Mammary epithelial cell (primary cell): ENCODE results near the gene SERHL2.

Experiments
- EZH2 ChIP-seq: IDR thresholded peaks from 2 replicates; pipeline ENCODE4 v1.6.1; 2012; ENCODE audit warnings: low read length, inconsistent platforms, borderline replicate concordance
- TF ChIP-seq, protein P1 (sequence below), 2 donors: IDR thresholded peaks in 1 of 2; conservative IDR thresholded peaks in 1 of 2; 2 replicates each; pipeline ENCODE4 v1.5.1; 2011 to 2012; ENCODE audit warnings: inconsistent platforms in 2 of 2, low read length in 2 of 2, mild to moderate bottlenecking in 2 of 2, control low read depth in 1 of 2, low read depth in 1 of 2; ENCODE audit not compliant: insufficient read depth in 1 of 2; ENCODE audit errors: extremely low read depth in 1 of 2

DNA sequence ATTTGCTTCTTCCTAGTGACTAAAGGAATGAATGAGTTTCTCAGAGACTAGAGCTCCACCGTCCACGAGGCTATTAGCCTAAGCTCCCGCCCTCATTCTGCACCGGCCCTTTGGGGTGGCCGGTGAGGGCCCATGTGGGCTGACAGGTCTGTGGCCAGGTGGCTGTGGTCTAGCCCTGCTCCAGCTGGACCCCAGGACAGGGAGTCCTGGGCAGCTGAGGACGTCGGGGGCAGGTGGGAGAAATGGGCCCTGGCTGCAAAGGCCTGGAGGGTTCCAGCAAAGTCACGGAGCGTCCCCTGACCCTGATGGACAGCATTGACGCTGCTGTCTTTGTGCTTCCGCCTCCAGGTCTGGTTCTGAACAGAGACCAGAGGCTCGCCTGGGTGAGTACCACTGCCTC is 12.2 kb downstream of the SERHL2 start:
- TF ChIP-seq, protein P1, sequence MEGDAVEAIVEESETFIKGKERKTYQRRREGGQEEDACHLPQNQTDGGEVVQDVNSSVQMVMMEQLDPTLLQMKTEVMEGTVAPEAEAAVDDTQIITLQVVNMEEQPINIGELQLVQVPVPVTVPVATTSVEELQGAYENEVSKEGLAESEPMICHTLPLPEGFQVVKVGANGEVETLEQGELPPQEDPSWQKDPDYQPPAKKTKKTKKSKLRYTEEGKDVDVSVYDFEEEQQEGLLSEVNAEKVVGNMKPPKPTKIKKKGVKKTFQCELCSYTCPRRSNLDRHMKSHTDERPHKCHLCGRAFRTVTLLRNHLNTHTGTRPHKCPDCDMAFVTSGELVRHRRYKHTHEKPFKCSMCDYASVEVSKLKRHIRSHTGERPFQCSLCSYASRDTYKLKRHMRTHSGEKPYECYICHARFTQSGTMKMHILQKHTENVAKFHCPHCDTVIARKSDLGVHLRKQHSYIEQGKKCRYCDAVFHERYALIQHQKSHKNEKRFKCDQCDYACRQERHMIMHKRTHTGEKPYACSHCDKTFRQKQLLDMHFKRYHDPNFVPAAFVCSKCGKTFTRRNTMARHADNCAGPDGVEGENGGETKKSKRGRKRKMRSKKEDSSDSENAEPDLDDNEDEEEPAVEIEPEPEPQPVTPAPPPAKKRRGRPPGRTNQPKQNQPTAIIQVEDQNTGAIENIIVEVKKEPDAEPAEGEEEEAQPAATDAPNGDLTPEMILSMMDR (conservative IDR thresholded peaks at IDR 0.05 in 1 of 2, IDR thresholded peaks at IDR 0.05 in 1 of 2; ENCODE audit: extremely low read depth in 1 of 2, insufficient read depth in 1 of 2, low read depth in 1 of 2, low read length in 2 of 2): no peak
- no peak for TF ChIP-seq EZH2
